Measurements from ENCODE around the gene AKT1S1.
"Not testable (repeated sequence)": the region's sequence is repeated elsewhere in the genome, so short reads cannot be mapped to it uniquely, and the experiment has no call there.

Gene AKT1S1

GRCh38 chr19:49877020-49877878 lies at the start of gene AKT1S1, which contains the start of gene TBC1D17:
Gene AKT1S1, minus strand, starts transcription at chr19:49877355. Its CDS starts 4,060 bp downstream, at chr19:49873295.
Gene TBC1D17, plus strand, starts transcription at chr19:49877702. Its CDS starts 22 bp downstream, at chr19:49877724.
- peak; percentile 100 for DNase-seq (ENCODE audit: low read depth)
- H3K4me3 ChIP-seq (ENCODE audit: control insufficient read depth, low read depth, low read length), result peak within 1 kb of the TSS; percentile 98
- TF ChIP-seq CTCF (conservative IDR thresholded peaks at IDR 0.05; ENCODE audit: control insufficient read depth, insufficient read depth, low read depth, low read length), result no peak

- no peak for TF ChIP-seq CTCF (conservative IDR thresholded peaks at IDR 0.05; ENCODE audit: control insufficient read depth, insufficient read depth, low read depth, low read length)
- no peak overlapping the region for H3K4me3 ChIP-seq (ENCODE audit: control insufficient read depth, low read depth, low read length)
- no peak for DNase-seq (ENCODE audit: low read depth)
These were observed 49.4 kb upstream of the AKT1S1 start for GRCh38 chr19:49926515-49926914.

GRCh38 chr19:49925486-49925885 lies 48.3 kb upstream of the AKT1S1 start:
- TF ChIP-seq CTCF (conservative IDR thresholded peaks at IDR 0.05; ENCODE audit: control insufficient read depth, insufficient read depth, low read depth, low read length), result no peak
- no peak for DNase-seq (ENCODE audit: low read depth)
- H3K4me3 ChIP-seq (ENCODE audit: control insufficient read depth, low read depth, low read length), result no peak overlapping the region

- not testable (repeated sequence) for DNase-seq (ENCODE audit: low read depth); H3K4me3 ChIP-seq (ENCODE audit: control insufficient read depth, low read depth, low read length)
These were observed 47.7 kb upstream of the AKT1S1 start for GRCh38 chr19:49924881-49925210.

GRCh38 chr19:49924004-49924880 lies 47.1 kb upstream of the AKT1S1 start:
- peak; percentile 31 for DNase-seq (ENCODE audit: low read depth)
- no peak for TF ChIP-seq CTCF (conservative IDR thresholded peaks at IDR 0.05; ENCODE audit: control insufficient read depth, insufficient read depth, low read depth, low read length)
- no peak overlapping the region for H3K4me3 ChIP-seq (ENCODE audit: control insufficient read depth, low read depth, low read length)

- TF ChIP-seq CTCF (conservative IDR thresholded peaks at IDR 0.05; ENCODE audit: control insufficient read depth, insufficient read depth, low read depth, low read length), result no peak
- no peak for DNase-seq (ENCODE audit: low read depth)
- H3K4me3 ChIP-seq (ENCODE audit: control insufficient read depth, low read depth, low read length), result no peak overlapping the region
These were observed 46.2 kb upstream of the AKT1S1 start for GRCh38 chr19:49923055-49924003.

Measured in fibroblast of mammary gland (primary cell).